ENCODE measurements around the gene MPP7. TPM values are rescaled to one million over a fixed set of nuclear protein-coding genes. Genes with fewer than 3 reads are reported as not detected.
A peak's percentile ranks its signal among the peaks of the same experiment; 100 is the strongest.

The MPP7 gene
- total RNA-seq, result 0.73 and 1.0 TPM in 2 replicates
- polyA plus RNA-seq, result 0.08 and 0.17 TPM in 2 replicates
- polyA plus RNA-seq (2011; cell fraction: cytosol; rRNA removed), result 0.11 and 0.12 TPM in 2 replicates
- 0.17 and 0.22 TPM in 2 replicates for polyA plus RNA-seq (2011; cell fraction: nucleus; rRNA removed)
- polyA plus RNA-seq (2012), result 0.11 and 0.13 TPM in 2 replicates
- 1.3 and 1.7 TPM in 2 replicates for polyA minus RNA-seq
- 6.6 TPM for polyA minus RNA-seq (2011; cell fraction: cytosol; rRNA and poly(A)+ RNA removed)
- polyA minus RNA-seq (2011; cell fraction: nucleus; rRNA and poly(A)+ RNA removed), result 0.53 and 1.2 TPM in 2 replicates
- Bru-seq, nascent RNA, result percentile 33 among the genes with signal in this experiment
- BruChase-seq, experiment 1, labeled RNA remaining after a 6-hour chase, result percentile 24 among the genes with signal in this experiment
- BruChase-seq, experiment 2, labeled RNA remaining after a 2-hour chase, result percentile 29 among the genes with signal in this experiment
- long read RNA-seq, result 0 reads

DNA sequence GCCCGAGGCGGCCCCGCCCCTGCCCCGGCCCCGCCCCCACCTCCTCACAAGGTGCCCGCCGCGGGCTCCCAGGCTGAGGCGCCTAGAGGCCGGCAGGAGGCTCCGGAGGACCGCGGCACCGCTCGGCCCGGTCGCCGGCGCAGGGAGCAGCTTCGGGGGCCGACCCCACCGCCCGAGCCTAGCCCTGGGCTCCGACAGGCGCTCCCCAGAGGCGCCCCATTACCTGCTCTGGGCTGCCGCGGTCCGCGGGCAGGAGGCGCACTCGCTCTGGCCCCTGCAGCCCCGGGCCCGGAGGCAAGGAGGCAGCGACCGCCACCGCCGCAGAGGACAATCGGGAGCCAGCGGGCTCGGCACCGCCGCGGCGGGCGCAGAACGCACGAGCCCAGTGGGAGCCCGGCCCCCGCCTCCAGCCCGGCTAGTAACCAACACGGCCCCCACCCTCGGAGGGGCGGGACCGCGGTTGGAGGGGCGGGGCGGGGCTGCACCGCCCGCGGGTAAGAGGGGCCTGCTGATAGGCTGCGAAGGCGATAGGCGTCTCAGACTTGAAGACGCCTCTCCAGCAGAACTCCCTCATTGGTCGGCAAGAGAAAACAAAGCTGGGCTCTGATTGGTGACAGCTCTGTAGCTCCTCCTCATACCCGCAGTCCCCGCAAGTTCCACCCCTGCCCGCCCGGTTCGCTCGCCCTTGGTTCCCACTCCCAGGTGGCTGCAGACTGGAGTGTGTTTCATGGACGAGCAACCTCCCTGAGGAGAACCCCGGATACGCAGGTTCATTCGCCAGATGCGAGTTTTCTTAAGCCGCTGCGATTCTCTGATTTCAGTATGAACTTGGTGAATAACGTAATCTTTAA lies at the start of gene MPP7:
TSS of gene MPP7 (minus strand) at position 427 of the 851 bp plus-strand sequence. CDS start 64,460 bp downstream, outside the sequence.
- BruUV-seq (replicated peaks), result no TSS peak
- FAIRE-seq (peak; percentile 99), DNase-seq (ENCODE audit: low read depth, low spot score) (peak; percentile 98)
- Histone ChIP-seq H2AFZ (ENCODE audit: low read depth, low read length) (peak within 1 kb of the TSS; percentile 89), H4K20me1 (replicated peaks; ENCODE audit: control insufficient read depth, extremely low read depth, insufficient read depth, low read length) (no peaks in the 10 kb centered on the region), H3K9ac (replicated peaks; ENCODE audit: extremely low read depth, insufficient read depth, low read length) (no peak within 1 kb of the TSS), H3K27ac (ENCODE audit: insufficient read depth, low read depth, low read length) (no peak within 1 kb of the TSS), H3K36me3 (ENCODE audit: control insufficient read depth in 2 of 2, extremely low read depth in 1 of 2, insufficient read depth in 2 of 2, low read length in 2 of 2) (no peaks in the 10 kb centered on the region), H3K27me3 (ENCODE audit: control insufficient read depth in 2 of 2, insufficient read depth in 2 of 2, low read length in 2 of 2) (peaks cover 23 to 41% of the 10 kb centered on the region in 2 experiments), H3K4me2 (ENCODE audit: insufficient read depth, low read length) (peak within 1 kb of the TSS; percentile 99), H3K79me2 (ENCODE audit: control insufficient read depth, insufficient read depth, low read length) (no peaks in the 10 kb centered on the region), H3K4me1 (ENCODE audit: control insufficient read depth, extremely low read depth, insufficient read depth, low read length) (peaks cover 6% of the 10 kb centered on the region), H3K4me3 (replicated peaks in 1 of 3; ENCODE audit: insufficient read depth in 1 of 3, low read depth in 1 of 3, low read length in 3 of 3) (peak within 1 kb of the TSS; percentile 56 to 78 (median 63)), H3K9me1 (replicated peaks; ENCODE audit: control insufficient read depth, extremely low read depth, insufficient read depth, low read length) (no peaks in the 10 kb centered on the region), H3K9me3 (replicated peaks; ENCODE audit: control insufficient read depth, insufficient read depth, low read length) (no peaks in the 10 kb centered on the region)
- TF ChIP-seq EZH2 (IDR thresholded peaks at IDR 0.05; ENCODE audit: borderline replicate concordance, low read depth, low read length, severe bottlenecking) (no peak), FOS (IDR thresholded peaks at IDR 0.05; ENCODE audit: borderline replicate concordance, insufficient read depth, low read length) (no peak)
- intact Hi-C loops (cut with micrococcal nuclease) (loop anchor here (1.0 to 5.0 kb wide), 5 partner anchors 24 to 799 kb away; partner anchors contain the start of gene RAB18), dilution Hi-C loops (cut with MboI; ENCODE audit: extremely low pct_ligation_motif_present, low sequenced_read_pairs) (no loop called here)
- ChIA-PET POLR2A (interaction anchor here (0.6 kb wide), 2 partner anchors 341 to 1712 kb away, joined by 3 to 4 read pairs; no protein-coding TSS in a partner anchor), CTCF (interaction anchor here (0.6 to 2.1 kb wide), 18 partner anchors 10 to 1079 kb away, joined by 3 to 12 read pairs (median 3); no protein-coding TSS in a partner anchor)

DNA sequence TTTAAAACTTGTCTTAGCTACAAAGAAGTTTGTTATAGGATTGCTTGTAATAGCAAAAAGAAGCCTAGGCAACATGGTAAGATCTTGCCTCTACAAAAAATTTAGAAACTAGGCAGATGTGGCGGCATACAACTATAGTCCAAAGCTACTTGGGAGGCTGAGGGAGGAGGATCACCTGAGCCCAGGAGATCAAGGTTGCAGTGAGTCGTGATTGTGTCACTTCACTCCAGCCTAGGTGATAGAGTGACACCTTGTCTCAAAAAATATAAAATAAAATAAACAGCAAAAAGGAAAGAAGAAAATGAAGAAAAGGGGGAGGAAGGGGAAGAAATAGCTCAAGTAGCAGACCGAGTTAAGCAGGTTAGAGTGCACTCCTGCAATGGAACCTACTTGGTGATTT lies 47.0 kb upstream of the MPP7 start:
- H3K4me1 ChIP-seq (ENCODE audit: control insufficient read depth, extremely low read depth, insufficient read depth, low read length), result no peaks in the 10 kb centered on the region
- H3K79me2 ChIP-seq (ENCODE audit: control insufficient read depth, insufficient read depth, low read length), result no peaks in the 10 kb centered on the region
- no peak overlapping the region for H2AFZ ChIP-seq (ENCODE audit: low read depth, low read length)
- H3K9ac ChIP-seq (replicated peaks; ENCODE audit: extremely low read depth, insufficient read depth, low read length), result no peak overlapping the region
- BruUV-seq (replicated peaks), result no TSS peak
- no peak overlapping the region for H3K4me2 ChIP-seq (ENCODE audit: insufficient read depth, low read length)
- H3K27me3 ChIP-seq (ENCODE audit: control insufficient read depth in 2 of 2, insufficient read depth in 2 of 2, low read length in 2 of 2), result no peaks in the 10 kb centered on the region
- H3K9me3 ChIP-seq (replicated peaks; ENCODE audit: control insufficient read depth, insufficient read depth, low read length), result no peaks in the 10 kb centered on the region
- TF ChIP-seq JUN (IDR thresholded peaks at IDR 0.05; ENCODE audit: borderline replicate concordance, insufficient read depth, insufficient read length, low read depth), result no peak
- no peak for TF ChIP-seq GATA2 (IDR thresholded peaks at IDR 0.05; ENCODE audit: insufficient read depth, insufficient read length, low read depth, low read length)
- no peak for TF ChIP-seq POLR2A (IDR thresholded peaks at IDR 0.05; ENCODE audit: low read depth, low read length)
- no peak for TF ChIP-seq POLR2AphosphoS5 (IDR thresholded peaks at IDR 0.05; ENCODE audit: insufficient read depth, low read depth, low read length)
- TF ChIP-seq FOS (IDR thresholded peaks at IDR 0.05; ENCODE audit: borderline replicate concordance, insufficient read depth, low read length), result no peak
- TF ChIP-seq, protein P1, sequence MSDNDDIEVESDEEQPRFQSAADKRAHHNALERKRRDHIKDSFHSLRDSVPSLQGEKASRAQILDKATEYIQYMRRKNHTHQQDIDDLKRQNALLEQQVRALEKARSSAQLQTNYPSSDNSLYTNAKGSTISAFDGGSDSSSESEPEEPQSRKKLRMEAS (IDR thresholded peaks at IDR 0.05; ENCODE audit: insufficient read depth, insufficient read length), result no peak
- TF ChIP-seq, protein P2, sequence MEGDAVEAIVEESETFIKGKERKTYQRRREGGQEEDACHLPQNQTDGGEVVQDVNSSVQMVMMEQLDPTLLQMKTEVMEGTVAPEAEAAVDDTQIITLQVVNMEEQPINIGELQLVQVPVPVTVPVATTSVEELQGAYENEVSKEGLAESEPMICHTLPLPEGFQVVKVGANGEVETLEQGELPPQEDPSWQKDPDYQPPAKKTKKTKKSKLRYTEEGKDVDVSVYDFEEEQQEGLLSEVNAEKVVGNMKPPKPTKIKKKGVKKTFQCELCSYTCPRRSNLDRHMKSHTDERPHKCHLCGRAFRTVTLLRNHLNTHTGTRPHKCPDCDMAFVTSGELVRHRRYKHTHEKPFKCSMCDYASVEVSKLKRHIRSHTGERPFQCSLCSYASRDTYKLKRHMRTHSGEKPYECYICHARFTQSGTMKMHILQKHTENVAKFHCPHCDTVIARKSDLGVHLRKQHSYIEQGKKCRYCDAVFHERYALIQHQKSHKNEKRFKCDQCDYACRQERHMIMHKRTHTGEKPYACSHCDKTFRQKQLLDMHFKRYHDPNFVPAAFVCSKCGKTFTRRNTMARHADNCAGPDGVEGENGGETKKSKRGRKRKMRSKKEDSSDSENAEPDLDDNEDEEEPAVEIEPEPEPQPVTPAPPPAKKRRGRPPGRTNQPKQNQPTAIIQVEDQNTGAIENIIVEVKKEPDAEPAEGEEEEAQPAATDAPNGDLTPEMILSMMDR (IDR thresholded peaks at IDR 0.05; ENCODE audit: extremely low read depth in 1 of 2, insufficient read depth in 1 of 2, low read depth in 1 of 2, low read length in 2 of 2), result no peak
- TF ChIP-seq MYC (IDR thresholded peaks at IDR 0.05; ENCODE audit: low read depth, low read length), result no peak
- TF ChIP-seq EZH2 (IDR thresholded peaks at IDR 0.05; ENCODE audit: borderline replicate concordance, low read depth, low read length, severe bottlenecking), result no peak
- POLR2A ChIA-PET, result no interaction called here
- DNase-seq (ENCODE audit: low read depth, low spot score), result no peak
- no peak overlapping the region for H3K27ac ChIP-seq (ENCODE audit: insufficient read depth, low read depth, low read length)
- CTCF ChIA-PET, result interaction anchor here (0.7 to 1.5 kb wide), 2 partner anchors 47 to 698 kb away, joined by 3 read pairs; partner anchors contain the start of gene MPP7
- H4K20me1 ChIP-seq (replicated peaks; ENCODE audit: control insufficient read depth, extremely low read depth, insufficient read depth, low read length), result no peaks in the 10 kb centered on the region
- dilution Hi-C loops (cut with MboI; ENCODE audit: extremely low pct_ligation_motif_present, low sequenced_read_pairs) (no loop called here), intact Hi-C loops (cut with micrococcal nuclease) (no loop called here)
- H3K4me3 ChIP-seq (replicated peaks in 1 of 3; ENCODE audit: insufficient read depth in 1 of 3, low read depth in 1 of 3, low read length in 3 of 3), result no peak overlapping the region
- no peaks in the 10 kb centered on the region for H3K36me3 ChIP-seq (ENCODE audit: control insufficient read depth in 2 of 2, extremely low read depth in 1 of 2, insufficient read depth in 2 of 2, low read length in 2 of 2)
- no peak for FAIRE-seq
- H3K9me1 ChIP-seq (replicated peaks; ENCODE audit: control insufficient read depth, extremely low read depth, insufficient read depth, low read length), result no peaks in the 10 kb centered on the region

Measured in endothelial cell of umbilical vein (primary cell).